ENCODE measurements around the gene AFAP1L2.

AFAP1L2 gene

GRCh38 chr10:114396464-114396863 is 7.8 kb downstream of the AFAP1L2 start:
- no peak for TF ChIP-seq CTCF (IDR thresholded peaks at IDR 0.05; ENCODE audit: insufficient read depth, low read depth, low read length, missing control alignments)
- H3K4me3 ChIP-seq (ENCODE audit: low read depth, low read length) = no peak overlapping the region
- DNase-seq (ENCODE audit: low read depth) = no peak

- no peak for TF ChIP-seq CTCF (IDR thresholded peaks at IDR 0.05; ENCODE audit: insufficient read depth, low read depth, low read length, missing control alignments)
- peak; percentile 43 for DNase-seq (ENCODE audit: low read depth)
- no peak overlapping the region for H3K4me3 ChIP-seq (ENCODE audit: low read depth, low read length)
Measured at GRCh38 chr10:114395366-114396022, 8.8 kb downstream of the AFAP1L2 start.

GRCh38 chr10:114394531-114394930 is 9.8 kb downstream of the AFAP1L2 start:
- no peak for TF ChIP-seq CTCF (IDR thresholded peaks at IDR 0.05; ENCODE audit: insufficient read depth, low read depth, low read length, missing control alignments)
- no peak overlapping the region for H3K4me3 ChIP-seq (ENCODE audit: low read depth, low read length)
- no peak for DNase-seq (ENCODE audit: low read depth)

GRCh38 chr10:114393886-114394285 is 10.4 kb downstream of the AFAP1L2 start:
- H3K4me3 ChIP-seq (ENCODE audit: low read depth, low read length) = no peak overlapping the region
- no peak for TF ChIP-seq CTCF (IDR thresholded peaks at IDR 0.05; ENCODE audit: insufficient read depth, low read depth, low read length, missing control alignments)
- DNase-seq (ENCODE audit: low read depth) = no peak

GRCh38 chr10:114393482-114393881 is 10.8 kb downstream of the AFAP1L2 start:
- DNase-seq (ENCODE audit: low read depth) = no peak
- no peak overlapping the region for H3K4me3 ChIP-seq (ENCODE audit: low read depth, low read length)
- no peak for TF ChIP-seq CTCF (IDR thresholded peaks at IDR 0.05; ENCODE audit: insufficient read depth, low read depth, low read length, missing control alignments)

- no peak for TF ChIP-seq CTCF (IDR thresholded peaks at IDR 0.05; ENCODE audit: insufficient read depth, low read depth, low read length, missing control alignments)
- H3K4me3 ChIP-seq (ENCODE audit: low read depth, low read length) = no peak overlapping the region
- DNase-seq (ENCODE audit: low read depth) = no peak
Measured at GRCh38 chr10:114392112-114392835, 12.0 kb downstream of the AFAP1L2 start.

All from GM12865 (cell line).